22Rv1 (cell line): ENCODE results near the gene DOCK9.
"Not testable (repeated sequence)": the region's sequence is repeated elsewhere in the genome, so short reads cannot be mapped to it uniquely, and the experiment has no call there.

Source experiments
- H3K27ac ChIP-seq: fragments of 450-650 bp; 2 replicates; pipeline ENCODE4 v1.5.1; 2017
- ZFX ChIP-seq: fragments of 450-650 bp; IDR thresholded peaks from 2 replicates; pipeline ENCODE4 v1.6.1; 2017; ENCODE audit warnings: antibody characterized with exemption, borderline replicate concordance
- TF ChIP-seq, protein P1 (sequence below): fragments of 450-650 bp; IDR thresholded peaks from 2 replicates; pipeline ENCODE4 v1.5.1; 2017; ENCODE audit warnings: mild to moderate bottlenecking

The DOCK9 gene

DNA sequence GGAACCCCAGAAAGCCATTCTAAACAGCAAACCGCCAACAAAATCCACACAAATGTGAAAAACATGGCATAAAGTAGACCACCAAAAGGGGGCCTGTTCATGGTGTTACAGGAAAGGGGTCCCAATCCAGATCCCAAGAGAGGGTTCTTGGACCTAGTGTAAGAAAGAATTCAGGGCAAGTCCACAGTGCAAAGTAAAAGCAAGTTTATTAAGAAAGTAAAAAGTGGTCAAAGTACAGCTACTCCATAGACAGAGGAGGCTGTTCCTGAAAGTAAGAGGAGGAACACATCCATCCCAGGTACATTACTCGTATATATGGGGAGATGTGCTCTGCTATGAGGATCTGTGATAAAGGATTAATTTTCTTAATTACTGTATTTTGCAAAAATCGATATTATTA, 157.6 kb downstream of the DOCK9 start:
- H3K27ac ChIP-seq, result no peak overlapping the region

DNA sequence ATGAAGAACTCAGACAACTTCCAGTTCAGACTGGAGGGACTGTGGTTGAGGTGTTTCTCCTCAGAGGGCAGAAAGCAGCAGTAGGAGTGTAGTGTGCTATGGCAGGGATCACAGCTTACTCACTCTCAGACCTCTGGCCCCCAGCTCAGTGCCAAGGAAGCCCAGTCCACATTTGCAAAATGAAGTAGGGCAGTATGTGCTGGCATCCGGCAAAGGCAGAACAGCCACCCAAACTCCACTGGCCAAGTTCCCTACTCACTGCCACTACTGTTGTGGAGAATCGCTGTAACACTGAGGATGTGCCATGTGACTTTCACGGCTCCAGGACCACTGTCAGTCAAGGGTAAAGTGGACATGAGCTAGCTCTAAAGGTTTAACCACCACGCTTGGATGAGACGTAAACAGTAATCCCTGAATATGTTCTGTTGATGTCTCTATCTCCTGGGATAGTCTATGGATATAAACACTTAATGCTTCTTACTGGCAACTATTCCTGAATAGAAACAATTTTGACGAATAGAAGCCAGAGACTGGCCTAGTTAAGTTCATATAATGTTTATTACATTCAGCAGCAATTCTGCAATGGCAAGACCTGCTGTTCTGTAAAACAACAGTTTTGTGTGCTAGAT, 158.4 kb downstream of the DOCK9 start:
- no peak for TF ChIP-seq ZFX
- TF ChIP-seq, protein P1, sequence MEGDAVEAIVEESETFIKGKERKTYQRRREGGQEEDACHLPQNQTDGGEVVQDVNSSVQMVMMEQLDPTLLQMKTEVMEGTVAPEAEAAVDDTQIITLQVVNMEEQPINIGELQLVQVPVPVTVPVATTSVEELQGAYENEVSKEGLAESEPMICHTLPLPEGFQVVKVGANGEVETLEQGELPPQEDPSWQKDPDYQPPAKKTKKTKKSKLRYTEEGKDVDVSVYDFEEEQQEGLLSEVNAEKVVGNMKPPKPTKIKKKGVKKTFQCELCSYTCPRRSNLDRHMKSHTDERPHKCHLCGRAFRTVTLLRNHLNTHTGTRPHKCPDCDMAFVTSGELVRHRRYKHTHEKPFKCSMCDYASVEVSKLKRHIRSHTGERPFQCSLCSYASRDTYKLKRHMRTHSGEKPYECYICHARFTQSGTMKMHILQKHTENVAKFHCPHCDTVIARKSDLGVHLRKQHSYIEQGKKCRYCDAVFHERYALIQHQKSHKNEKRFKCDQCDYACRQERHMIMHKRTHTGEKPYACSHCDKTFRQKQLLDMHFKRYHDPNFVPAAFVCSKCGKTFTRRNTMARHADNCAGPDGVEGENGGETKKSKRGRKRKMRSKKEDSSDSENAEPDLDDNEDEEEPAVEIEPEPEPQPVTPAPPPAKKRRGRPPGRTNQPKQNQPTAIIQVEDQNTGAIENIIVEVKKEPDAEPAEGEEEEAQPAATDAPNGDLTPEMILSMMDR, result no peak
- no peak overlapping the region for H3K27ac ChIP-seq

More for the DNA sequence above, 157.6 kb downstream of the DOCK9 start:
- TF ChIP-seq, protein P1, result no peak
- TF ChIP-seq ZFX, result no peak

DNA sequence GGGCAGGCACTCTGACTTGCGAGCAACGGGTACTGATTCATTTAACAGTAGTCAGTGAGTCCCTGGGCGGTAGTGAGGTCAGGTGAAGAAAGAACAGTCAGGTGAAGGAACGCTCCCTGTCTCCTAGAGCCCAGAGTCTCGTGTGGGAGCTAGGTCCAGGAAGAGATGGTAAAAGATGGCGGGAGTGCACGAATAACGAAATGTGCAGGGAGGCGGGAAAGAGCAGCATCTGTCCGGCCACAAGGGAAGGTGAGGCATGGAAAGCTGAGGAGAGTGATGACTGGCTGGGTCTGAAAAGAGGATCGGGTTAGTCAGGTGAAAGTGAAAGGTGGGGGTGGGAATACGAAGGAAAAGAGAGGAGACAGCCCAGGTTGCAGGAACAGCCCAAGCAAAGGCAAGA, 161.5 kb downstream of the DOCK9 start:
- no peak overlapping the region for H3K27ac ChIP-seq
- no peak for TF ChIP-seq ZFX
- TF ChIP-seq, protein P1, result no peak

DNA sequence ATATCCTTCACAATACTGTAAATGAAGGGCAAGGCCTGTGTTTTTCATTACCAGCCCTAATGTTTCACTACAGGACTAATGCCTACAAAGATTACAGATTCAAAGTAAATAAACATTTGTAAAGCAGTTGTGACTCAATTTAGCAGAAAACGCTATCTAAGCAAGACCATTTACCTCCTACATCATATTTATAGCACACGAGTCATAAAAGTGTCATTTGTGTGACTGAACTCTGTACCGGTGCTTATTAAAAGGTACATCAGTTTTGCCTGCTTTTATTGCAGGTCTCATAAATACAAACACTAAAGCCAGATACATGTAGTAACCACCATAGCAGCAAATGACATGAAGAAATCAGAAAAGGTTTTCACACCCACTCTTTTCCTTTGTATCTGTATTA, 163.9 kb downstream of the DOCK9 start:
- TF ChIP-seq ZFX, result no peak
- TF ChIP-seq, protein P1, result no peak
- no peak overlapping the region for H3K27ac ChIP-seq

DNA sequence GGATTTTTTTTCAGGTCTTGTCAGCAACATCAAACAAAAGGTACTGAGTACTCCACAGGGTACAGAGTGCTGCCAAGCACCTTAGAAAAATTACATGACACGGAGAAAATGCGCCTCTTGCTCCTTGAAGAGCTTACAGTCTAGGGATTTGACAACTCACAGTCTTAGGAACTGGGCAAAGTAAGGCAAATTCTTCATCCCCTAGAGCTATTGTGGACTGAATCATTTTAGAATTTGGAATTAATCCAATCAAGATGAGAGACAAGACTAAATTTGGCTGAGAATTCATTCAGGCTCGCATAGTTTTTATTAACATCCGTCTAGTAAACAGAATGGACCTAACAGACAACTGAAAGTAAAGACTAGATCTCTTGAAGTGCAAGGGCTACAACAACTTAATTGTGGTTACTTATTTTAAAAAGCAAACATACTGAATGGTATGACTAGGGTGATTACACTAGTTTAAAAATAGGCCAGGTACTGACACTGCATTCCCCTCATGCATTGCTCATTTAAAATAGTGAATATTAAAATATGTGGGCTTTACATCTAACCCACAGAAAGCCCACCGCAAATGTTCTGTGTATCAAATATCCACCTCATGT, 165.6 kb downstream of the DOCK9 start:
- not testable (repeated sequence) for H3K27ac ChIP-seq

DNA sequence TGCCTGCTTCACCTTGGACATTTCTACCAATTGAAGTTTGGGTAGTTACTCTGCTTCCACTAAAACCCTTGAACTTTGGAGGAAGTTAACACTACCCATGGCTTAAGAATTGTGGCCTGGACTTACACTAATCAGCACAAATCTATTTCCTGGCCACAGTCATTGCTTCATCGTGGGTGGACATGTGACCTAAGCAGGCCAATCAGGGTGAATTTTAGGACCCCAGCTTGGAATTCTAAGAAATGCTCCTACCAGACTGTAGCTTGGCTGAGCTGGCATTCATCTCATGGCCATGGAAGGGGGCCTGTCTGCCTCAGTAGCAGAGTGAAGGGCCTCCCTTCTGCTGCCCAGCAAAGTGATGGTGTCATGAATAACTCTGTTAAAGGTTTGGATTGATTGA, 167.1 kb downstream of the DOCK9 start:
- TF ChIP-seq, protein P1, result no peak
- no peak for TF ChIP-seq ZFX
- no peak overlapping the region for H3K27ac ChIP-seq

DNA sequence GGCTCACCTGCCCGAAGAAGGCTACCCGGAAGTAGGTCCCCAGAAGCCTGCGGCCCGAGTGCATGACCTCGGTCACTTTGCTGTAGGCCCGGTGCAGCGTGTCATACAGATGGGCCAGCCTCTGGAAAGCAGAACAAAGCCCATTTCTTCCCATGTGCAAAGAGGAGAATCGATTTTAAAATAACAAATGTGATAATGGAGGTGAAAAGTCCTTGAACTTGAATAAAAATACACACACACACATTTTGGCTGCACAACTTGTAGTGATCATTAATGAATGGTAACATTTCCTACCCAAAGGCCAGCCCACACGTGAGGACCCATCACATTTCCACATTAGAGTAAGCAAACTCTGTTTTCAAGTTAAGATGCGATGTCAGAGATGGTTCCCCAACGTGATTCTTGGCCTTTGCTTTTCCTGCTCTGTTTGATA, 168.5 kb downstream of the DOCK9 start:
- TF ChIP-seq, protein P1, result no peak
- no peak for TF ChIP-seq ZFX
- no peak overlapping the region for H3K27ac ChIP-seq

DNA sequence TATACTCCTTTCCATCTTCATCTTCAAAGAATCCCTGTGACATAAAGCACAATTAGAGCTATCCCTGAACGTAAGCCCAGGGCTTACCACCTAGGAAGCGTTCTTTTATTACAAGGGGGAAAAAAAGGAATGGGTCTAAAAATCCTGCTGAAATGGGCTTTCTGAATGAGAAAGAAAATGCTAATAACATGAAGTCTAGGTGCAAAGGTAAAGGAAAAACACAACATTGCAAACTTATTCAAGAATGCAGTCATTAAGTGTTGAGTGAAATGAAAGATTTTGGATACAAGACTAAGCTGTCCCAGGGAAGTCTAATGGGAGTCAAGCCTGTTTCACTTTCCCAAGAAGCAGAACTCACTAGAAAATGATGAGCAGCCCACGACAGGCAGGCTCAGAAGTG, 170.1 kb downstream of the DOCK9 start:
- TF ChIP-seq ZFX, result no peak
- TF ChIP-seq, protein P1, result no peak
- no peak overlapping the region for H3K27ac ChIP-seq
